ENCODE measurements around the gene SAFB.

DNA sequence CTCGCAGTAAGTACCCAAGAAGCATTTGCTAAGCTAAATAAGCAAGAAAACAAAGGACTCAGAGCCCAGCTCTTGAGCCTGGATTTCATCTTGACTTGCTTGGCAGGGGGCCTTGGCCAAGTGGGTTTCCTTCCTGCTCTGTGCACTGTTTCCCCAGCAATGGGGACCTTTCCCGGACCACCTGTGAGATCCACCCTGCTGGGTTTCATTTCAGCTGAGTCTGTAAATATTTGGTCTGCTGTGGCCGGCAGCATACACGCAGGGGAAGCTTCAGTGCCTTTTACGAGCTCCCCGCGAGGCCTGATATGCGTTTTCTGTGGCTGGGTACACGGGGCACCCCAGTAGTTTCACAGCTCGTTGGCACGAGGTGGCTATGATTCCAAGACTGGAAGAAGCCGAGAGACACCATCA lies 42.7 kb upstream of the SAFB start:
- no peak for TF ChIP-seq POLR2A (IDR thresholded peaks at IDR 0.05)
- TF ChIP-seq, protein P1, sequence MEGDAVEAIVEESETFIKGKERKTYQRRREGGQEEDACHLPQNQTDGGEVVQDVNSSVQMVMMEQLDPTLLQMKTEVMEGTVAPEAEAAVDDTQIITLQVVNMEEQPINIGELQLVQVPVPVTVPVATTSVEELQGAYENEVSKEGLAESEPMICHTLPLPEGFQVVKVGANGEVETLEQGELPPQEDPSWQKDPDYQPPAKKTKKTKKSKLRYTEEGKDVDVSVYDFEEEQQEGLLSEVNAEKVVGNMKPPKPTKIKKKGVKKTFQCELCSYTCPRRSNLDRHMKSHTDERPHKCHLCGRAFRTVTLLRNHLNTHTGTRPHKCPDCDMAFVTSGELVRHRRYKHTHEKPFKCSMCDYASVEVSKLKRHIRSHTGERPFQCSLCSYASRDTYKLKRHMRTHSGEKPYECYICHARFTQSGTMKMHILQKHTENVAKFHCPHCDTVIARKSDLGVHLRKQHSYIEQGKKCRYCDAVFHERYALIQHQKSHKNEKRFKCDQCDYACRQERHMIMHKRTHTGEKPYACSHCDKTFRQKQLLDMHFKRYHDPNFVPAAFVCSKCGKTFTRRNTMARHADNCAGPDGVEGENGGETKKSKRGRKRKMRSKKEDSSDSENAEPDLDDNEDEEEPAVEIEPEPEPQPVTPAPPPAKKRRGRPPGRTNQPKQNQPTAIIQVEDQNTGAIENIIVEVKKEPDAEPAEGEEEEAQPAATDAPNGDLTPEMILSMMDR (IDR thresholded peaks at IDR 0.05 in 4 of 5, conservative IDR thresholded peaks at IDR 0.05 in 1 of 5): no peak
